WTC11 (cell line): ENCODE data around the gene USF1.
A peak's percentile ranks its signal among the peaks of the same experiment; 100 is the strongest.

Experiments
- CREB1 ChIP-seq: sonication (generic); formaldehyde crosslinking; IDR thresholded peaks from 2 replicates; pipeline ENCODE4 v1.8.0; 2023; ENCODE audit warnings: mild to moderate bottlenecking, missing genetic modification reagents
- FOXK1 ChIP-seq: sonication (generic); formaldehyde crosslinking; IDR thresholded peaks from 2 replicates; pipeline ENCODE4 v1.8.0; 2022; ENCODE audit warnings: mild to moderate bottlenecking, moderate library complexity, missing genetic modification reagents
- JUN ChIP-seq: sonication (generic); formaldehyde crosslinking; IDR thresholded peaks from 2 replicates; pipeline ENCODE4 v1.8.0; 2023; ENCODE audit warnings: mild to moderate bottlenecking, missing genetic modification reagents
- SMAD3 ChIP-seq: sonication (generic); formaldehyde crosslinking; IDR thresholded peaks from 2 replicates; pipeline ENCODE4 v1.8.0; 2022; ENCODE audit warnings: missing genetic modification reagents, mild to moderate bottlenecking, borderline replicate concordance
- ZNF671 ChIP-seq: fragments of 250-450 bp; sonication (Bioruptor Pico); IDR thresholded peaks from 2 replicates; pipeline ENCODE4 v1.8.0; 2021; ENCODE audit warnings: mild to moderate bottlenecking
- TF ChIP-seq, protein P1 (sequence below): fragments of 200-600 bp; IDR thresholded peaks from 2 replicates; pipeline ENCODE4 v1.8.0; 2022; ENCODE audit warnings: antibody characterized with exemption
- TF ChIP-seq, protein P2 (sequence below): sonication (generic); formaldehyde crosslinking; IDR thresholded peaks from 2 replicates; pipeline ENCODE4 v1.8.0; 2022; ENCODE audit warnings: mild to moderate bottlenecking, missing genetic modification reagents

DNA sequence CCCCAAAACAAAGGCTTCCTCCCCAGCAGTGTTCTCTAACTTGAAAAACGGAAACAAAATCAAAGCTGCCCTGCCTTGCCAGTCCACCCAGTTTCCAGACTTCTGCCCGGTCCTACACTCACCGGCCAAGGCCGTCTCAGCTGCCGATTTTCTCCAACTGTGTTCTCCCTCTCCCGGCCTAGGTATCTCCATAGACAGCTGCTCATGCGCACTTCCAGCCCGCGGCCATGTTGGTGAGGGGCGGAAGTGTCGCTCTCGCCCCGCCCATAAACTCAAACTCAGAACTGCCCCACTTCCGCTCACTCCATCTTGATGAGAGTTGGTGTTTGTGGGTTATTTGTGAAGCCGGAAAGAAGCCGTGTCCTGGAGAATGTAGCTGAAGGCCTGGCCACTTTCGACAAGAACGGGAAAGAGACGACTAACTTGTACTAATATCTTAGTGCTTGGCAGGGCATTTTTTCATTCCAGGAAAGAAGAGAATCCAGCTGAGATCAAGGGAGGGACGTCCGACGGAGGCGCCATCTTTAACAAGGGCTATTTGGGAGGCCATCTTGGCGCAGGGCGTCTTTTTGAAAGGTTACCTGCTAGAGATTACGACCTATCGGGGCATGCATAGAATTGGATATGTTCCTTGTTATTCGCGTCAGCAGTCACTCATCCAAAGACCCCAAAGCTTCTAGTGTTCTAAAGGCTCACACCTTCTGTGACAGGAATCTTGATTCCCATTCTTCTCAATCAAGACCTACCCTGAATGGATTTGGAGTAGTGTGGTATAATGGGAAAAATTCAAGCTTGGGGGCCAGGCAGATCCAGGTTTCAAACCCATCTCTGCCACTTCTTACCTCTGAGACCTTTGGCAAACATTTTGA lies at the start of gene USF1:
- TF ChIP-seq, protein P1, sequence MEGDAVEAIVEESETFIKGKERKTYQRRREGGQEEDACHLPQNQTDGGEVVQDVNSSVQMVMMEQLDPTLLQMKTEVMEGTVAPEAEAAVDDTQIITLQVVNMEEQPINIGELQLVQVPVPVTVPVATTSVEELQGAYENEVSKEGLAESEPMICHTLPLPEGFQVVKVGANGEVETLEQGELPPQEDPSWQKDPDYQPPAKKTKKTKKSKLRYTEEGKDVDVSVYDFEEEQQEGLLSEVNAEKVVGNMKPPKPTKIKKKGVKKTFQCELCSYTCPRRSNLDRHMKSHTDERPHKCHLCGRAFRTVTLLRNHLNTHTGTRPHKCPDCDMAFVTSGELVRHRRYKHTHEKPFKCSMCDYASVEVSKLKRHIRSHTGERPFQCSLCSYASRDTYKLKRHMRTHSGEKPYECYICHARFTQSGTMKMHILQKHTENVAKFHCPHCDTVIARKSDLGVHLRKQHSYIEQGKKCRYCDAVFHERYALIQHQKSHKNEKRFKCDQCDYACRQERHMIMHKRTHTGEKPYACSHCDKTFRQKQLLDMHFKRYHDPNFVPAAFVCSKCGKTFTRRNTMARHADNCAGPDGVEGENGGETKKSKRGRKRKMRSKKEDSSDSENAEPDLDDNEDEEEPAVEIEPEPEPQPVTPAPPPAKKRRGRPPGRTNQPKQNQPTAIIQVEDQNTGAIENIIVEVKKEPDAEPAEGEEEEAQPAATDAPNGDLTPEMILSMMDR: no peak
- no peak; the same call in none of the 2 replicates for TF ChIP-seq FOXK1 (CRISPR knock-in tag)
- TF ChIP-seq JUN (CRISPR knock-in tag): no peak
- no peak for TF ChIP-seq ZNF671 (CRISPR knock-in tag)
- no peak for TF ChIP-seq CREB1 (CRISPR knock-in tag)
- TF ChIP-seq, protein P2, sequence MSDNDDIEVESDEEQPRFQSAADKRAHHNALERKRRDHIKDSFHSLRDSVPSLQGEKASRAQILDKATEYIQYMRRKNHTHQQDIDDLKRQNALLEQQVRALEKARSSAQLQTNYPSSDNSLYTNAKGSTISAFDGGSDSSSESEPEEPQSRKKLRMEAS (CRISPR knock-in tag): peak; percentile 56
- TF ChIP-seq SMAD3: peak; percentile 80; the same call in 1 of the 2 replicates
